ENCODE results near the gene CDK13. TPM values are rescaled to one million over a fixed set of nuclear protein-coding genes. Genes with fewer than 3 reads are reported as not detected.

CDK13 gene
- 50.3 and 65.2 TPM in 2 replicates for total RNA-seq

GRCh38 chr7:39949971-39950472, at the start of gene CDK13:
Gene CDK13, plus strand, starts transcription at chr7:39950256. Its CDS starts 386 bp downstream, at chr7:39950642.
- Histone ChIP-seq H3K27me3 (ENCODE audit: control insufficient read depth, insufficient read depth, low read length) (no peaks in the 10 kb centered on the region), H3K4me3 (ENCODE audit: low read depth, low read length) (peak within 1 kb of the TSS; percentile 52), H3K36me3 (ENCODE audit: control insufficient read depth, insufficient read depth, low read length) (no peaks in the 10 kb centered on the region)
- no peak for TF ChIP-seq CTCF (IDR thresholded peaks at IDR 0.05; ENCODE audit: insufficient read depth, low read length, severe bottlenecking)
- peak; percentile 55 for DNase-seq (ENCODE audit: low read depth)
- no peak for FAIRE-seq

- no peak for TF ChIP-seq CTCF (IDR thresholded peaks at IDR 0.05; ENCODE audit: insufficient read depth, low read length, severe bottlenecking)
- no peak overlapping the region for H3K4me3 ChIP-seq (ENCODE audit: low read depth, low read length)
- H3K36me3 ChIP-seq (ENCODE audit: control insufficient read depth, insufficient read depth, low read length) = no peaks in the 10 kb centered on the region
- DNase-seq (ENCODE audit: low read depth) = no peak
- H3K27me3 ChIP-seq (ENCODE audit: control insufficient read depth, insufficient read depth, low read length) = peaks cover 2% of the 10 kb centered on the region
- FAIRE-seq = no peak
Measured at GRCh38 chr7:39904077-39904486, 46.0 kb upstream of the CDK13 start.

GRCh38 chr7:39908141-39908540, 41.9 kb upstream of the CDK13 start:
- Histone ChIP-seq H3K36me3 (ENCODE audit: control insufficient read depth, insufficient read depth, low read length) (no peaks in the 10 kb centered on the region), H3K4me3 (ENCODE audit: low read depth, low read length) (no peak overlapping the region), H3K27me3 (ENCODE audit: control insufficient read depth, insufficient read depth, low read length) (no peaks in the 10 kb centered on the region)
- FAIRE-seq (no peak), DNase-seq (ENCODE audit: low read depth) (no peak)
- TF ChIP-seq CTCF (IDR thresholded peaks at IDR 0.05; ENCODE audit: insufficient read depth, low read length, severe bottlenecking) = no peak

- Histone ChIP-seq H3K4me3 (ENCODE audit: low read depth, low read length) (no peak overlapping the region), H3K36me3 (ENCODE audit: control insufficient read depth, insufficient read depth, low read length) (no peaks in the 10 kb centered on the region), H3K27me3 (ENCODE audit: control insufficient read depth, insufficient read depth, low read length) (no peaks in the 10 kb centered on the region)
- TF ChIP-seq CTCF (IDR thresholded peaks at IDR 0.05; ENCODE audit: insufficient read depth, low read length, severe bottlenecking) = no peak
- FAIRE-seq (peak; percentile 7), DNase-seq (ENCODE audit: low read depth) (no peak)
Measured at GRCh38 chr7:39908973-39909372, 41.1 kb upstream of the CDK13 start.

- no peaks in the 10 kb centered on the region for H3K27me3 ChIP-seq (ENCODE audit: control insufficient read depth, insufficient read depth, low read length)
- no peak for DNase-seq (ENCODE audit: low read depth)
- H3K4me3 ChIP-seq (ENCODE audit: low read depth, low read length) = no peak overlapping the region
- FAIRE-seq = no peak
- TF ChIP-seq CTCF (IDR thresholded peaks at IDR 0.05; ENCODE audit: insufficient read depth, low read length, severe bottlenecking) = no peak
- no peaks in the 10 kb centered on the region for H3K36me3 ChIP-seq (ENCODE audit: control insufficient read depth, insufficient read depth, low read length)
Measured at GRCh38 chr7:39909526-39909925, 40.5 kb upstream of the CDK13 start.
